DMS153 treated with DMSO at 0.1 percent for 48 hours (cell line): ENCODE results near the gene GAS2L1.
A peak's percentile ranks its signal among the peaks of the same experiment; 100 is the strongest.

Source experiments
- DNase-seq: peaks from one replicate; lab custom pipeline; 2025; ENCODE audit not compliant: unreplicated experiment; lab: John Stamatoyannopoulos, UW

Gene GAS2L1

GRCh38 chr22:29306175-29306834 is at the start of gene GAS2L1:
TSS of gene GAS2L1 (plus strand) at chr22:29306650. CDS start at chr22:29308106, 1,456 bp downstream.
- peak; percentile 58 for DNase-seq

- DNase-seq: no peak
Measured at GRCh38 chr22:29257751-29258181, 48.7 kb upstream of the GAS2L1 start.

- no peak for DNase-seq
Measured at GRCh38 chr22:29258407-29259252, 47.8 kb upstream of the GAS2L1 start.

- no peak for DNase-seq
Measured at GRCh38 chr22:29259253-29259899, 47.1 kb upstream of the GAS2L1 start.

GRCh38 chr22:29260031-29260560 is 46.4 kb upstream of the GAS2L1 start:
- DNase-seq: no peak

- no peak for DNase-seq
Measured at GRCh38 chr22:29260601-29261315, 45.7 kb upstream of the GAS2L1 start.

- no peak for DNase-seq
Measured at GRCh38 chr22:29263791-29264276, 42.6 kb upstream of the GAS2L1 start.

- DNase-seq: no peak
Measured at GRCh38 chr22:29265305-29265704, 41.1 kb upstream of the GAS2L1 start.

- DNase-seq: no peak
Measured at GRCh38 chr22:29265929-29266328, 40.5 kb upstream of the GAS2L1 start.

GRCh38 chr22:29266564-29267461 is 39.6 kb upstream of the GAS2L1 start:
- no peak for DNase-seq

GRCh38 chr22:29267462-29267857 is 39.0 kb upstream of the GAS2L1 start:
- DNase-seq: no peak

GRCh38 chr22:29267858-29268510 is 38.5 kb upstream of the GAS2L1 start, which contains the start of the genes EWSR1 and RHBDD3:
TSS of gene EWSR1 (plus strand) at chr22:29268268. CDS start at chr22:29268337, 69 bp downstream.
TSS of gene RHBDD3 (minus strand) at chr22:29267981. CDS start at chr22:29265626, 2,355 bp downstream.
- peak; percentile 83 for DNase-seq

GRCh38 chr22:29268511-29269229 is 37.8 kb upstream of the GAS2L1 start:
- DNase-seq: no peak

GRCh38 chr22:29269230-29269604 is 37.2 kb upstream of the GAS2L1 start:
- DNase-seq: no peak

- DNase-seq: no peak
Measured at GRCh38 chr22:29269731-29270474, 36.5 kb upstream of the GAS2L1 start.

GRCh38 chr22:29270475-29271271 is 35.8 kb upstream of the GAS2L1 start:
- no peak for DNase-seq

GRCh38 chr22:29272624-29273023 is 33.8 kb upstream of the GAS2L1 start:
- DNase-seq: no peak
